OCI-LY1 (cell line): ENCODE results near the gene NOMO2.
"Not testable (repeated sequence)": the region's sequence is repeated elsewhere in the genome, so short reads cannot be mapped to it uniquely, and the experiment has no call there.

Experiments used
- EZH2 ChIP-seq: fragments of 200-600 bp; sonication (generic), shearing (Covaris generic); IDR thresholded peaks from 2 replicates; pipeline ENCODE4 v1.8.0; 2017; ENCODE audit warnings: borderline replicate concordance, mixed run types, mild to moderate bottlenecking, antibody characterized with exemption, low read length, moderate library complexity, mixed read lengths
- TF ChIP-seq, protein P1 (sequence below): fragments of 200-600 bp; sonication (generic), shearing (Covaris generic); IDR thresholded peaks from 2 replicates; pipeline ENCODE4 v1.5.1; 2017; ENCODE audit warnings: mild to moderate bottlenecking, antibody characterized with exemption, low read length, moderate library complexity, mixed read lengths

DNA sequence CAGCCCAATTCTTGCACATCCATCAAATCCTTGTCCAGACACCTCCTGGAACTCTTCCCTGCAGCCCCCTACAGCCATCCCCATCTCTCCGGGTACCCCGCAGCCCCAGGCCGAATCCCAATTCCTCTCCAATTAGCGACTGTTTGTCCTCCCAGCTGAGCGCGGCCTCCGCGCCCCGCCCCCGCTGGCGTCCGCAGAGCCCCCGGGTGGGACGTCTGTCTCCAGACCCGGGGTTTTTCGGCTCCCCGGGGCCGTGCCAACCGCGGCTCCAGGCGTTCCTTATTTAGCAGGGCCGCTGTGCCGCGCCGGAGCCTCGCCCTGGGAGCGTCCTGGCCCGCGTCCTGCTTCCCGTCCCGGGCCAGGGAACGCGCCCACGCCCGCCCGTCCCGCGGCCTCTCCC, 160.7 kb downstream of the NOMO2 start:
- TF ChIP-seq, protein P1, sequence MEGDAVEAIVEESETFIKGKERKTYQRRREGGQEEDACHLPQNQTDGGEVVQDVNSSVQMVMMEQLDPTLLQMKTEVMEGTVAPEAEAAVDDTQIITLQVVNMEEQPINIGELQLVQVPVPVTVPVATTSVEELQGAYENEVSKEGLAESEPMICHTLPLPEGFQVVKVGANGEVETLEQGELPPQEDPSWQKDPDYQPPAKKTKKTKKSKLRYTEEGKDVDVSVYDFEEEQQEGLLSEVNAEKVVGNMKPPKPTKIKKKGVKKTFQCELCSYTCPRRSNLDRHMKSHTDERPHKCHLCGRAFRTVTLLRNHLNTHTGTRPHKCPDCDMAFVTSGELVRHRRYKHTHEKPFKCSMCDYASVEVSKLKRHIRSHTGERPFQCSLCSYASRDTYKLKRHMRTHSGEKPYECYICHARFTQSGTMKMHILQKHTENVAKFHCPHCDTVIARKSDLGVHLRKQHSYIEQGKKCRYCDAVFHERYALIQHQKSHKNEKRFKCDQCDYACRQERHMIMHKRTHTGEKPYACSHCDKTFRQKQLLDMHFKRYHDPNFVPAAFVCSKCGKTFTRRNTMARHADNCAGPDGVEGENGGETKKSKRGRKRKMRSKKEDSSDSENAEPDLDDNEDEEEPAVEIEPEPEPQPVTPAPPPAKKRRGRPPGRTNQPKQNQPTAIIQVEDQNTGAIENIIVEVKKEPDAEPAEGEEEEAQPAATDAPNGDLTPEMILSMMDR = not testable (repeated sequence)
- not testable (repeated sequence) for TF ChIP-seq EZH2
